Stimulated activated CD4-positive, alpha-beta T cell treated with anti-CD3 and anti-CD28 coated beads, Interleukin-4, amount 100 ng/mL, for 4 hours (primary cell): ENCODE measurements around the gene SCT.
"Not testable (repeated sequence)": the region's sequence is repeated elsewhere in the genome, so short reads cannot be mapped to it uniquely, and the experiment has no call there.

Experiments
- DNase-seq, 2 experiments: peaks; one replicate each; pipeline ENCODE4 v3.0.0-alpha.2; 2020

Gene SCT

GRCh38 chr11:626475-627307, at the start of gene SCT:
Gene SCT, minus strand, starts transcription at chr11:627181. Its CDS starts 38 bp downstream, at chr11:627143.
- DNase-seq, result no peak

GRCh38 chr11:674406-674805, 47.4 kb upstream of the SCT start:
- no peak for DNase-seq

GRCh38 chr11:673866-674265, 46.9 kb upstream of the SCT start:
- DNase-seq, result no peak

GRCh38 chr11:665704-666281, 38.8 kb upstream of the SCT start:
- DNase-seq, result no peak

- DNase-seq, result no peak
Observed at GRCh38 chr11:665062-665703, 38.2 kb upstream of the SCT start.

- peak; percentile 13 to 36 for DNase-seq
Observed at GRCh38 chr11:662689-663274, 35.8 kb upstream of the SCT start.

- DNase-seq, result no peak
Observed at GRCh38 chr11:660681-661444, 33.9 kb upstream of the SCT start.

- DNase-seq, result no peak
Observed at GRCh38 chr11:660281-660680, 33.3 kb upstream of the SCT start.

- DNase-seq, result no peak
Observed at GRCh38 chr11:659532-660085, 32.6 kb upstream of the SCT start.

GRCh38 chr11:657691-658126, 30.7 kb upstream of the SCT start:
- DNase-seq, result no peak

- no peak for DNase-seq
Observed at GRCh38 chr11:656866-657265, 29.9 kb upstream of the SCT start.

- DNase-seq, result no peak
Observed at GRCh38 chr11:656426-656825, 29.4 kb upstream of the SCT start.

GRCh38 chr11:655036-655726, 28.2 kb upstream of the SCT start:
- DNase-seq, result no peak

GRCh38 chr11:654444-654843, 27.5 kb upstream of the SCT start:
- not testable (repeated sequence) for DNase-seq

- no peak for DNase-seq
Observed at GRCh38 chr11:653837-654236, 26.9 kb upstream of the SCT start.

- not testable (repeated sequence) for DNase-seq
Observed at GRCh38 chr11:653136-653535, 26.2 kb upstream of the SCT start.

- DNase-seq, result no peak
Observed at GRCh38 chr11:650482-650881, 23.5 kb upstream of the SCT start.

- DNase-seq, result not testable (repeated sequence)
Observed at GRCh38 chr11:647672-648158, 20.7 kb upstream of the SCT start.

- no peak for DNase-seq
Observed at GRCh38 chr11:646214-646613, 19.2 kb upstream of the SCT start.

GRCh38 chr11:645536-645935, 18.6 kb upstream of the SCT start:
- DNase-seq, result no peak

- DNase-seq, result no peak
Observed at GRCh38 chr11:643849-644738, 17.1 kb upstream of the SCT start.
